CD8-positive, alpha-beta memory T cell (primary cell): ENCODE measurements around the gene ZNF831. TPM values are rescaled to one million over a fixed set of nuclear protein-coding genes. Genes with fewer than 3 reads are reported as not detected.

Experiments
- CTCF ChIA-PET: fragments of 350-600 bp; sonication (Branson Sonifier 250); formaldehyde crosslinking; loops from one replicate; lab custom pipeline; 2021; ENCODE audit warnings: antibody characterized with exemption; lab: Charles Lee
- POLR2A ChIA-PET: fragments of 350-600 bp; sonication (Branson Sonifier 250); formaldehyde crosslinking; loops from one replicate; lab custom pipeline; 2021; ENCODE audit warnings: antibody characterized with exemption; lab: Charles Lee
- DNase-seq, 5 donors: peaks; one replicate each; pipeline versions ENCODE4 v3.0.0 to v3.0.0-alpha.2; 2020 to 2022; ENCODE audit warnings: mixed read lengths in 1 of 5
- H3K27ac ChIP-seq: one replicate; pipeline ENCODE4 v1.7.0; 2013; ENCODE audit warnings: low read depth, mild to moderate bottlenecking, low read length, moderate library complexity
- H3K27me3 ChIP-seq: 2 replicates; pipeline ENCODE4 v1.7.0; 2013; ENCODE audit warnings: low read length, mild to moderate bottlenecking; ENCODE audit not compliant: insufficient read depth, poor library complexity, severe bottlenecking
- H3K36me3 ChIP-seq: 2 replicates; pipeline ENCODE4 v1.7.0; 2013; ENCODE audit warnings: mild to moderate bottlenecking, low read length, moderate library complexity; ENCODE audit not compliant: insufficient read depth
- H3K4me1 ChIP-seq: 2 replicates; pipeline ENCODE4 v1.7.0; 2013; ENCODE audit warnings: mild to moderate bottlenecking, low read length, moderate library complexity; ENCODE audit not compliant: insufficient read depth
- H3K4me3 ChIP-seq: 2 replicates; pipeline ENCODE4 v1.7.0; 2013; ENCODE audit warnings: mild to moderate bottlenecking, low read length
- H3K9me3 ChIP-seq: 2 replicates; pipeline ENCODE4 v1.7.0; 2013; ENCODE audit warnings: mild to moderate bottlenecking, low read length
- H3K27ac Mint-ChIP-seq, 8 donors: one replicate each; pipeline ENCODE4 v1.8.0; 2020 to 2021; ENCODE audit warnings: mixed read lengths in 8 of 8, mild to moderate bottlenecking in 6 of 8, inconsistent platforms in 3 of 8, moderate library complexity in 3 of 8
- H3K27me3 Mint-ChIP-seq, 2 donors: one replicate each; pipeline ENCODE4 v1.8.0; 2020 to 2021; ENCODE audit warnings: mixed read lengths in 2 of 2, mild to moderate bottlenecking in 1 of 2, moderate library complexity in 1 of 2
- H3K36me3 Mint-ChIP-seq, 3 donors: one replicate each; pipeline ENCODE4 v1.8.0; 2020 to 2021; ENCODE audit warnings: mixed read lengths in 3 of 3, inconsistent platforms in 1 of 3, mild to moderate bottlenecking in 1 of 3
- H3K4me1 Mint-ChIP-seq, 3 donors: one replicate each; pipeline ENCODE4 v1.8.0; 2020 to 2021; ENCODE audit warnings: mixed read lengths in 3 of 3, inconsistent platforms in 1 of 3, mild to moderate bottlenecking in 1 of 3
- H3K4me3 Mint-ChIP-seq, 7 donors: one replicate each; pipeline ENCODE4 v1.8.0; 2020 to 2021; ENCODE audit warnings: mixed read lengths in 7 of 7, mild to moderate bottlenecking in 6 of 7, moderate library complexity in 4 of 7, inconsistent platforms in 2 of 7
- H3K9me3 Mint-ChIP-seq, 5 donors: one replicate each; pipeline ENCODE4 v1.8.0; 2020 to 2022; ENCODE audit warnings: mixed read lengths in 5 of 5, mild to moderate bottlenecking in 3 of 5, moderate library complexity in 2 of 5, inconsistent platforms in 1 of 5
- polyA plus RNA-seq: library from polyadenylated mRNA; unstranded; fragments of 300-500 nt; fragmentation: Illumina TruSeq; gene quantifications from one replicate; pipeline ENCODE4 v1.2.3, GENCODE V29; 2021
- total RNA-seq, 2 experiments: library from RNA; stranded (reverse); gene quantifications; one replicate each; pipeline ENCODE4 v1.2.3, GENCODE V29; 2021

ZNF831 gene
- total and polyA plus RNA-seq, 3 experiments from 2014 or later, result 6.4 to 12.1 (median 6.9) TPM

DNA sequence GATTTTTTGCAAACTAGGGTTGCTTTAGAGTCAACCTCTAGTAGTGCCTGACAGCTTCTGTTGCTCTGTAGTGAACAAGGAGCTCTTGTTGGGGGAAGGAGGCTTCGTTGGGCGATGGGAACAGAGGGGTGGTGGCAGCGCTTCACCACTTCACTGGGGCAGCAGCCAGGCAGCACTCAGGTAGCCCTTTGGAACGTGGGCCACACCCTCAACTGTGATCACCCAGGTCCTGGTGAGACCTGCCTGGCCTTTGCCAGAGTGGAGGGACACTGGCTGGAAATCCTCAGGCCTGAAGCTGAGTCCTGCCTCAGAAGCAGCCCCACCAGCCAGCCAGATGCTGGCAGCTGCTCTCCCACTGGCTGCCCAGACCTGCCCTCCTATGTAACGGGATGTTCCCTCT is 126.4 kb downstream of the ZNF831 start:
- no peaks in the 10 kb centered on the region for H3K36me3 ChIP-seq
- peaks cover 0 to 3% (median 0%) of the 10 kb centered on the region in 3 donors for H3K4me1 Mint-ChIP-seq
- no peaks in the 10 kb centered on the region for H3K9me3 ChIP-seq
- H3K27ac ChIP-seq, result no peak overlapping the region
- H3K4me3 ChIP-seq, result no peak overlapping the region
- ChIA-PET POLR2A (interaction anchor here (1.3 kb wide), 1 partner anchor 20 kb away, joined by 3 read pairs; no protein-coding TSS in a partner anchor), CTCF (no interaction called here)
- no peak for DNase-seq
- no peaks in the 10 kb centered on the region for H3K4me1 ChIP-seq
- peaks cover 0 to 3% (median 0%) of the 10 kb centered on the region in 3 donors for H3K36me3 Mint-ChIP-seq
- H3K9me3 Mint-ChIP-seq, result no peaks in the 10 kb centered on the region
- H3K27me3 ChIP-seq, result no peaks in the 10 kb centered on the region
- peaks cover 11 to 19% of the 10 kb centered on the region in 2 donors for H3K27me3 Mint-ChIP-seq
- no peak overlapping the region for H3K27ac Mint-ChIP-seq
- H3K4me3 Mint-ChIP-seq, result no peak overlapping the region

- H3K27ac ChIP-seq, result no peak overlapping the region
- H3K4me1 ChIP-seq, result no peaks in the 10 kb centered on the region
- H3K4me3 ChIP-seq, result no peak overlapping the region
- ChIA-PET POLR2A (no interaction called here), CTCF (no interaction called here)
- Mint-ChIP-seq H3K27me3 (peaks cover 10 to 23% of the 10 kb centered on the region in 2 donors), H3K36me3 (peaks cover 0 to 3% (median 0%) of the 10 kb centered on the region in 3 donors), H3K4me1 (peaks cover 0 to 3% (median 0%) of the 10 kb centered on the region in 3 donors), H3K4me3 (no peak overlapping the region), H3K27ac (no peak overlapping the region), H3K9me3 (no peaks in the 10 kb centered on the region)
- no peaks in the 10 kb centered on the region for H3K27me3 ChIP-seq
- no peak for DNase-seq
- no peaks in the 10 kb centered on the region for H3K9me3 ChIP-seq
- no peaks in the 10 kb centered on the region for H3K36me3 ChIP-seq
Measured at GRCh38 chr20:59291740-59292383, 128.2 kb downstream of the ZNF831 start.

GRCh38 chr20:59295531-59295930 is 131.9 kb downstream of the ZNF831 start:
- Histone ChIP-seq H3K36me3 (no peaks in the 10 kb centered on the region), H3K27ac (no peak overlapping the region), H3K4me3 (no peak overlapping the region), H3K4me1 (no peaks in the 10 kb centered on the region), H3K27me3 (peaks cover 6% of the 10 kb centered on the region), H3K9me3 (no peaks in the 10 kb centered on the region)
- H3K4me1 Mint-ChIP-seq, result peaks cover 0 to 3% (median 0%) of the 10 kb centered on the region in 3 donors
- H3K27me3 Mint-ChIP-seq, result peaks cover 26 to 50% of the 10 kb centered on the region in 2 donors
- H3K27ac Mint-ChIP-seq, result no peak overlapping the region
- H3K9me3 Mint-ChIP-seq, result no peaks in the 10 kb centered on the region
- peaks cover 0 to 3% (median 0%) of the 10 kb centered on the region in 3 donors for H3K36me3 Mint-ChIP-seq
- CTCF ChIA-PET, result no interaction called here
- no peak for DNase-seq
- POLR2A ChIA-PET, result no interaction called here
- no peak overlapping the region for H3K4me3 Mint-ChIP-seq

- Histone ChIP-seq H3K36me3 (no peaks in the 10 kb centered on the region), H3K27ac (no peak overlapping the region), H3K9me3 (no peaks in the 10 kb centered on the region), H3K27me3 (peaks cover 6% of the 10 kb centered on the region), H3K4me1 (no peaks in the 10 kb centered on the region), H3K4me3 (no peak overlapping the region)
- Mint-ChIP-seq H3K36me3 (peaks cover 0 to 3% (median 0%) of the 10 kb centered on the region in 3 donors), H3K4me3 (no peak overlapping the region), H3K9me3 (no peaks in the 10 kb centered on the region), H3K4me1 (peaks cover 0 to 3% (median 0%) of the 10 kb centered on the region in 3 donors), H3K27ac (no peak overlapping the region), H3K27me3 (peaks cover 23 to 59% of the 10 kb centered on the region in 2 donors)
- ChIA-PET POLR2A (no interaction called here), CTCF (no interaction called here)
- no peak for DNase-seq
Measured at GRCh38 chr20:59297686-59298085, 134.1 kb downstream of the ZNF831 start.

DNA sequence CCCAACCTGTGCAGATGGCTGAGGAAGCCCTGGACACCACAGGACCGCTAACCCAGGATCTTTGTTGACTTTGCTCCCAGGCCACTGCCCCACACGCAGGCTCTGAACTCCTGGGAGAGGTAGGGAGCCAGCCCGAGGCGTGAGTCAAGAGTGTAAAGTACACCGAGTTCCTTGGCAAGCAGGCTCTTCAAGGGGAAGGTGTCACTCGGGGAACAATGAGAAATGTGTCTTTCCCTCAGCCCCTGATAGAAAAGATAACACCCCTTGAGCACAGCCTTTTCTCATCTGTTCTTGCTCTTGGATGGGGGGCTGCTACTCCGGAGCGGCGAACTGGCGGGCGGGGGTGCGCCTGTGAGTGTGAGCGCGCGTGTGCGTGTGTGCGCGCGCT is 136.3 kb downstream of the ZNF831 start:
- CTCF ChIA-PET, result no interaction called here
- Mint-ChIP-seq H3K4me3 (no peak overlapping the region), H3K4me1 (peaks cover 0 to 7% (median 0%) of the 10 kb centered on the region in 3 donors), H3K9me3 (no peaks in the 10 kb centered on the region), H3K27ac (no peak overlapping the region), H3K36me3 (no peaks in the 10 kb centered on the region), H3K27me3 (peaks cover 34 to 64% of the 10 kb centered on the region in 2 donors)
- H3K36me3 ChIP-seq, result no peaks in the 10 kb centered on the region
- peaks cover 6% of the 10 kb centered on the region for H3K27me3 ChIP-seq
- no peaks in the 10 kb centered on the region for H3K9me3 ChIP-seq
- H3K27ac ChIP-seq, result no peak overlapping the region
- H3K4me1 ChIP-seq, result no peaks in the 10 kb centered on the region
- DNase-seq, result no peak
- POLR2A ChIA-PET, result no interaction called here
- no peak overlapping the region for H3K4me3 ChIP-seq

DNA sequence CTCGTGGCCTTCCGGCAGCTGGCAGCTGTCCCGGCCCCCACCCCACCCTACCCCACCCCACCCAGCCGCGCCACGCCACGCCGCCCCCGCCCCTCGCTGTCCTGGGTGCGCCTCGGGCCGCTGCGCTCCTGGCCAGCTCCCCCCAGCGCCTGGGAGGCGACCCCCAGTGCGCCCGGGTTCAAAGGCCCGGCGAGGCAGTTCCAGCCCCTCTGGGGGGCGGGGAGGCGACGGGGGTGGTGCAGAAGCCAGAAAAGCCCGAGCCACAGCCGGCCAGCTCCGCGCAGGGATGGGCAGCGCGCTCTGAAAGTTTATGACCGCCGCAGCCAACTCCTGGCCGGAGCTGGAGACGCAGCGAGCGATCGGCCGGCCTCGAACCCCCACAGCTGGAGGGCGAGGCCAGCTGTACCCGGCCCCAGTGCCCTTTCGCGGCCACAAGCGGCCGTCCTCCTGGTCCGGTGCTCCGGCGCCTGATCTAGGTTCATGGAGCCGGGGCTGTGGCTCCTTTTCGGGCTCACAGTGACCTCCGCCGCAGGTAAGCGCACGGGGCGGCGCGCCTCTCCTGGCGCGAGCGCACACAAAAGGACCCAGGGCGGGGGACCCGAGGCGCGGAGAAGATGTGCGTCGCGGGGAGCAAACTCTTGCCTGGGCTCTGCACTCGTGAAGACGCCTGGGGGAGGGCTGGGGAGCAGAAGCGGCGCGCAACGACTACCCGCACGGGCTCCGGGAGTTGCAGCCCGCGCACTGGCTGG is 136.9 kb downstream of the ZNF831 start, which contains the start of gene EDN3:
Gene EDN3 (plus strand): TSS at position 279 of the 749 bp plus-strand sequence. CDS start 202 bp downstream, at position 481.
- no peak within 1 kb of the TSS for H3K27ac Mint-ChIP-seq
- no peak for DNase-seq
- ChIA-PET CTCF (no interaction called here), POLR2A (interaction anchor here (0.6 kb wide), 1 partner anchor 60 kb away, joined by 4 read pairs; no protein-coding TSS in a partner anchor)
- H3K36me3 ChIP-seq, result no peaks in the 10 kb centered on the region
- H3K9me3 ChIP-seq, result no peaks in the 10 kb centered on the region
- peaks cover 37 to 70% of the 10 kb centered on the region in 2 donors for H3K27me3 Mint-ChIP-seq
- peaks cover 6% of the 10 kb centered on the region for H3K27me3 ChIP-seq
- H3K4me1 ChIP-seq, result no peaks in the 10 kb centered on the region
- no peak within 1 kb of the TSS for H3K4me3 ChIP-seq
- no peak within 1 kb of the TSS for H3K27ac ChIP-seq
- H3K9me3 Mint-ChIP-seq, result no peaks in the 10 kb centered on the region
- H3K36me3 Mint-ChIP-seq, result no peaks in the 10 kb centered on the region
- peaks cover 0 to 7% (median 0%) of the 10 kb centered on the region in 3 donors for H3K4me1 Mint-ChIP-seq
- H3K4me3 Mint-ChIP-seq, result no peak within 1 kb of the TSS

DNA sequence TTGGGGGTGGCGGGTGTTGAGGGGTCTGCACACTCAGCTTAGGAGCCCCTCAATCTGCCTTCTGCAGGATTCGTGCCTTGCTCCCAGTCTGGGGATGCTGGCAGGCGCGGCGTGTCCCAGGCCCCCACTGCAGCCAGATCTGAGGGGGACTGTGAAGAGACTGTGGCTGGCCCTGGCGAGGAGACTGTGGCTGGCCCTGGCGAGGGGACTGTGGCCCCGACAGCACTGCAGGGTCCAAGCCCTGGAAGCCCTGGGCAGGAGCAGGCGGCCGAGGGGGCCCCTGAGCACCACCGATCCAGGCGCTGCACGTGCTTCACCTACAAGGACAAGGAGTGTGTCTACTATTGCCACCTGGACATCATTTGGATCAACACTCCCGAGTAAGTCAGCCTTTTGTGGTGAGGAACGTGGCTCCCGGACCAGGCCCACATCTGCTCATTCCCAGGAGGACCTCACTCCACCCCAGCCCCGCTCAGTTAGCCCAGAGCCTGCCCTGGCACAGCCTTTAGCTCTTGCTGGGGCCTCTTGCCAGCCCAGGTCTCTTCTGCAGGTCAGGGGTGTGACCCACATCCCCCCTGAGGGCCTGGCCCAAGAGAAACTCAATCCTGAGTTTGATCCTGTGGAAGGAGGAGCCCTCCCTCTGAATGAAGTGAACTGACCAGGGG is 137.9 kb downstream of the ZNF831 start:
- Mint-ChIP-seq H3K27me3 (peaks cover 36 to 70% of the 10 kb centered on the region in 2 donors), H3K36me3 (no peaks in the 10 kb centered on the region), H3K27ac (no peak overlapping the region), H3K9me3 (no peaks in the 10 kb centered on the region), H3K4me3 (no peak overlapping the region), H3K4me1 (peaks cover 0 to 7% (median 0%) of the 10 kb centered on the region in 3 donors)
- Histone ChIP-seq H3K27me3 (peaks cover 6% of the 10 kb centered on the region), H3K9me3 (no peaks in the 10 kb centered on the region), H3K4me3 (no peak overlapping the region), H3K27ac (no peak overlapping the region), H3K36me3 (no peaks in the 10 kb centered on the region), H3K4me1 (no peaks in the 10 kb centered on the region)
- ChIA-PET POLR2A (interaction anchor here (0.6 kb wide), 1 partner anchor 59 kb away, joined by 4 read pairs; no protein-coding TSS in a partner anchor), CTCF (no interaction called here)
- no peak for DNase-seq
